Suprapubic skin (tissue), 4 donors: ENCODE measurements around the gene KLHL13. TPM values are rescaled to one million over a fixed set of nuclear protein-coding genes. Genes with fewer than 3 reads are reported as not detected.
"Not testable (repeated sequence)": the region's sequence is repeated elsewhere in the genome, so short reads cannot be mapped to it uniquely, and the experiment has no call there.

ENCODE experiments used
- DNase-seq, 2 donors: peaks; one replicate each; pipeline ENCODE4 v3.0.0-alpha.2; 2019; ENCODE audit warnings: low spot score in 2 of 2
- H3K27ac ChIP-seq: fragments of 200-600 bp; sonication (generic); one replicate; pipeline ENCODE4 v1.5.1; 2019
- H3K27me3 ChIP-seq: fragments of 200-600 bp; sonication (generic); one replicate; pipeline ENCODE4 v1.5.1; 2019
- H3K36me3 ChIP-seq: fragments of 200-600 bp; sonication (generic); one replicate; pipeline ENCODE4 v1.5.1; 2019
- H3K4me1 ChIP-seq: fragments of 200-600 bp; sonication (generic); one replicate; pipeline ENCODE4 v1.5.1; 2019
- H3K4me3 ChIP-seq: fragments of 200-600 bp; sonication (generic); one replicate; pipeline ENCODE4 v1.5.1; 2019; ENCODE audit warnings: mild to moderate bottlenecking
- H3K9me3 ChIP-seq: fragments of 200-600 bp; sonication (generic); one replicate; pipeline ENCODE4 v1.5.1; 2019
- EP300 ChIP-seq: sonication (generic); formaldehyde crosslinking; IDR thresholded peaks from one replicate; pipeline ENCODE4 v1.6.1; 2017; ENCODE audit warnings: antibody characterized with exemption
- POLR2A ChIP-seq, 2 donors: fragments of 450-650 bp; IDR thresholded peaks; one replicate each; pipeline ENCODE4 v1.6.1; 2017; ENCODE audit warnings: antibody characterized with exemption in 2 of 2, mild to moderate bottlenecking in 2 of 2, moderate library complexity in 2 of 2
- POLR2AphosphoS5 ChIP-seq, 3 donors: sonication (generic); formaldehyde crosslinking; IDR thresholded peaks; one replicate each; pipeline ENCODE4 v1.6.1; 2017; ENCODE audit warnings: antibody characterized with exemption in 3 of 3
- WGBS: methylation state at CpG from one replicate; pipeline ENCODE4 v1.1.5; 2018; 5-methylcytosine and 5-hydroxymethylcytosine counted together
- total RNA-seq, 4 donors: library from RNA; depleted of rRNA; stranded (reverse); fragments of >200 nt; gene quantifications; one replicate each; pipeline ENCODE4 v1.1.0, GENCODE V29; 2016
- TF ChIP-seq, protein P1 (sequence below), 2 donors: fragments of 200-600 bp in 1 of 2; fragments of 450-650 bp in 1 of 2; sonication (generic) in 1 of 2; IDR thresholded peaks; one replicate each; pipeline ENCODE4 v1.5.1; 2016 to 2019; ENCODE audit warnings: antibody characterized with exemption in 2 of 2, mild to moderate bottlenecking in 1 of 2, moderate library complexity in 1 of 2

Gene KLHL13
- total RNA-seq, 4 donors from 2014 or later = 1.1 to 1.7 (median 1.6) TPM

DNA sequence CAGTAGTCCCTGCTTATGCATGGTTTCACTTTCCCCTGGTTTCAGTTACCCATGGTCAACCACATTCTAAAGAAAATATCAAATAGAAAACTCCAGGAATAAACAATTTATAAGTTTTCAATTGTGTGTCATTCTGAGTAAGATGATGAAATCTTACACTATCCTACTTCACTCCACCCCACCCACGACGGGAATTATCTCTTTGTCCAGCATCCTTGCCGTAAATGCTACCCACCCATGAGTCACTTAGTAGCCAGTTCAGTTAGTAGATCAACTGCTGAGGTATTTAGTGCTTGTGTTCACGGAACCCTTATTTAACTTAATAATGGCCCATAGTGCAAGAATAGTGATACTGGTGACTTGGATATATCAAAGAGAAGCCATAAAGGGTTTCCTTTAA is 91.4 kb downstream of the KLHL13 start:
- WGBS = 82% methylated on average over 4 of the region's 4 CpGs

GRCh38 chrX:118024482-118024881 is 92.1 kb downstream of the KLHL13 start:
- no peaks in the 10 kb centered on the region for H3K36me3 ChIP-seq
- no peak overlapping the region for H3K4me3 ChIP-seq
- 20% methylated on average over 1 of the region's 1 CpG for WGBS
- no peak overlapping the region for H3K27ac ChIP-seq
- H3K9me3 ChIP-seq = no peaks in the 10 kb centered on the region
- no peaks in the 10 kb centered on the region for H3K27me3 ChIP-seq
- no peak for DNase-seq
- no peaks in the 10 kb centered on the region for H3K4me1 ChIP-seq
- TF ChIP-seq, protein P1, sequence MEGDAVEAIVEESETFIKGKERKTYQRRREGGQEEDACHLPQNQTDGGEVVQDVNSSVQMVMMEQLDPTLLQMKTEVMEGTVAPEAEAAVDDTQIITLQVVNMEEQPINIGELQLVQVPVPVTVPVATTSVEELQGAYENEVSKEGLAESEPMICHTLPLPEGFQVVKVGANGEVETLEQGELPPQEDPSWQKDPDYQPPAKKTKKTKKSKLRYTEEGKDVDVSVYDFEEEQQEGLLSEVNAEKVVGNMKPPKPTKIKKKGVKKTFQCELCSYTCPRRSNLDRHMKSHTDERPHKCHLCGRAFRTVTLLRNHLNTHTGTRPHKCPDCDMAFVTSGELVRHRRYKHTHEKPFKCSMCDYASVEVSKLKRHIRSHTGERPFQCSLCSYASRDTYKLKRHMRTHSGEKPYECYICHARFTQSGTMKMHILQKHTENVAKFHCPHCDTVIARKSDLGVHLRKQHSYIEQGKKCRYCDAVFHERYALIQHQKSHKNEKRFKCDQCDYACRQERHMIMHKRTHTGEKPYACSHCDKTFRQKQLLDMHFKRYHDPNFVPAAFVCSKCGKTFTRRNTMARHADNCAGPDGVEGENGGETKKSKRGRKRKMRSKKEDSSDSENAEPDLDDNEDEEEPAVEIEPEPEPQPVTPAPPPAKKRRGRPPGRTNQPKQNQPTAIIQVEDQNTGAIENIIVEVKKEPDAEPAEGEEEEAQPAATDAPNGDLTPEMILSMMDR (IDR thresholded peaks at IDR 0.05) = no peak
- TF ChIP-seq EP300 = no peak
- no peak for TF ChIP-seq POLR2AphosphoS5 (IDR thresholded peaks at IDR 0.05)
- no peak for TF ChIP-seq POLR2A (IDR thresholded peaks at IDR 0.05)

More for the DNA sequence above, 91.4 kb downstream of the KLHL13 start:
- Histone ChIP-seq H3K4me1 (no peaks in the 10 kb centered on the region), H3K36me3 (no peaks in the 10 kb centered on the region), H3K4me3 (no peak overlapping the region), H3K27me3 (no peaks in the 10 kb centered on the region), H3K9me3 (no peaks in the 10 kb centered on the region), H3K27ac (no peak overlapping the region)
- TF ChIP-seq, protein P1 (IDR thresholded peaks at IDR 0.05) = no peak
- no peak for TF ChIP-seq POLR2AphosphoS5 (IDR thresholded peaks at IDR 0.05)
- TF ChIP-seq POLR2A (IDR thresholded peaks at IDR 0.05) = no peak
- TF ChIP-seq EP300 = no peak
- no peak for DNase-seq

GRCh38 chrX:118022753-118023152 is 93.9 kb downstream of the KLHL13 start:
- Histone ChIP-seq H3K4me3 (no peak overlapping the region), H3K36me3 (no peaks in the 10 kb centered on the region), H3K27ac (no peak overlapping the region), H3K4me1 (no peaks in the 10 kb centered on the region), H3K27me3 (no peaks in the 10 kb centered on the region), H3K9me3 (no peaks in the 10 kb centered on the region)
- WGBS = 52% methylated on average over 2 of the region's 2 CpGs
- TF ChIP-seq POLR2AphosphoS5 (IDR thresholded peaks at IDR 0.05) (no peak), EP300 (no peak), POLR2A (IDR thresholded peaks at IDR 0.05) (no peak)
- TF ChIP-seq, protein P1 (IDR thresholded peaks at IDR 0.05) = no peak
- DNase-seq = no peak

- Histone ChIP-seq H3K36me3 (no peaks in the 10 kb centered on the region), H3K4me1 (no peaks in the 10 kb centered on the region), H3K27ac (no peak overlapping the region), H3K4me3 (no peak overlapping the region), H3K9me3 (no peaks in the 10 kb centered on the region), H3K27me3 (no peaks in the 10 kb centered on the region)
- TF ChIP-seq POLR2A (IDR thresholded peaks at IDR 0.05) (no peak), POLR2AphosphoS5 (IDR thresholded peaks at IDR 0.05) (no peak), EP300 (no peak)
- TF ChIP-seq, protein P1 (IDR thresholded peaks at IDR 0.05) = no peak
- no peak for DNase-seq
Measured at GRCh38 chrX:118016422-118016821, 100.2 kb downstream of the KLHL13 start.

DNA sequence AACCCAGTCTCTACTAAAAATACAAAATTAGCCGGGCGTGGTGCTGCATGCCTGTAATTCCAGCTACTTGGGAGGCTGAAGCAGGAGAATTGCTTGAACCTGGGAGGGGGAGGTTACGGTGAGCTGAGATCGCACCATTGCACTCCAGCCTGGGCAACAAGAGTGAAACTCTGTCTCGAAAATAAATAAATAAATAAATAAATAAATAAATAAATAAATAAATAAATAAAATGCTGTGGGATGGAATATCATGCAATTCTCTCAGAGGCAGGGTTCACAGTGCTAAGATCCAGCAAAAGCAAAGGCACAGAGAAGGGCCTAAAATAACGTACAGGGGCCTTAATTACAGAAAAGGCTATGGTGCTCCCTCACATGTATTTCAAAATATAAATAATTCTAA is 114.2 kb downstream of the KLHL13 start:
- not testable (repeated sequence) for H3K4me1 ChIP-seq, H3K27me3 ChIP-seq, H3K4me3 ChIP-seq, H3K27ac ChIP-seq, DNase-seq, H3K9me3 ChIP-seq, H3K36me3 ChIP-seq
- 89% methylated on average over 6 of the region's 6 CpGs for WGBS

- H3K4me1 ChIP-seq = no peaks in the 10 kb centered on the region
- H3K9me3 ChIP-seq = no peaks in the 10 kb centered on the region
- DNase-seq = no peak
- no peak for TF ChIP-seq EP300
- TF ChIP-seq POLR2AphosphoS5 (IDR thresholded peaks at IDR 0.05) = no peak
- no peak for TF ChIP-seq POLR2A (IDR thresholded peaks at IDR 0.05)
- TF ChIP-seq, protein P1 (IDR thresholded peaks at IDR 0.05) = no peak
- H3K36me3 ChIP-seq = no peaks in the 10 kb centered on the region
- H3K27me3 ChIP-seq = no peaks in the 10 kb centered on the region
- no peak overlapping the region for H3K27ac ChIP-seq
- H3K4me3 ChIP-seq = no peak overlapping the region
Measured at GRCh38 chrX:118000518-118000917, 116.1 kb downstream of the KLHL13 start.
